ENCODE measurements around the gene PTPRD.

PTPRD gene

DNA sequence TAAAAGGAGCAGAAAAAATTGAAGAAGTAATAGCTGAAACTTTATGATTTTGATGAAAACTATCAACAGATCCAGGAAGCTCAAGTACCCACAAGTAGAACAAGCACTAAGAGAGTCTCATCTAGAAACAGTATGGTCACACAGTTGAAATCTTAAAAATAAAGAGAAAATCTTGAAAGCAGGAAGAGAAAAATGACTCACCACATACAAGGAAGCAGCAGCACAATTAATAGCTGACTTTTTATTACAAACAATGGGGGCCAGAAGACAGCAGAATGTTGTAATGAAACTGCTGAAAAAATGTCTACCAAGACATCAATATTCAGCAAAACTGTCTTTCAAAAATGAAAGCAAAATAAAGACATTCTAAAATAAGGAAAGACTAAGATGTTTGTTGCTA, 1704.9 kb downstream of the PTPRD start:
- Histone ChIP-seq H3K9me3 (ENCODE audit: insufficient read depth, low read depth, low read length) (no peaks in the 10 kb centered on the region), H4K91ac (ENCODE audit: low read depth, low read length) (no peak overlapping the region), H3K4me3 (ENCODE audit: low read depth, low read length) (no peak overlapping the region), H2BK120ac (ENCODE audit: insufficient read depth, low read length, poor library complexity) (no peak overlapping the region), H3K79me1 (ENCODE audit: low read length) (no peaks in the 10 kb centered on the region), H3K4me1 (ENCODE audit: control insufficient read depth in 1 of 2, insufficient read depth in 2 of 2, low read length in 2 of 2) (no peaks in the 10 kb centered on the region), H2BK12ac (ENCODE audit: low read length) (no peak overlapping the region), H3K4me2 (ENCODE audit: low read length) (no peak overlapping the region), H3K9ac (ENCODE audit: low read length) (no peak overlapping the region), H3K27ac (ENCODE audit: low read depth, low read length) (no peak overlapping the region), H3K36me3 (ENCODE audit: control insufficient read depth in 1 of 2, insufficient read depth in 2 of 2, low read length in 2 of 2) (no peaks in the 10 kb centered on the region), H3K27me3 (ENCODE audit: insufficient read depth, low read length) (no peaks in the 10 kb centered on the region), H3K18ac (ENCODE audit: low read length) (no peak overlapping the region), H4K8ac (ENCODE audit: low read depth, low read length) (no peak overlapping the region), H3K14ac (ENCODE audit: low read length) (no peak overlapping the region), H3K79me2 (ENCODE audit: control insufficient read depth, insufficient read depth, low read length, poor library complexity) (no peaks in the 10 kb centered on the region), H4K12ac (ENCODE audit: low read depth, low read length) (no peak overlapping the region), H3K23ac (ENCODE audit: low read length) (no peak overlapping the region), H2AK5ac (ENCODE audit: low read length) (no peak overlapping the region), H2BK5ac (ENCODE audit: low read depth, low read length, poor library complexity) (no peak overlapping the region), H3K4ac (ENCODE audit: low read depth, low read length) (no peak overlapping the region), H2AFZ (ENCODE audit: insufficient read depth, low read length, poor library complexity) (no peak overlapping the region)
- no peak for DNase-seq

DNA sequence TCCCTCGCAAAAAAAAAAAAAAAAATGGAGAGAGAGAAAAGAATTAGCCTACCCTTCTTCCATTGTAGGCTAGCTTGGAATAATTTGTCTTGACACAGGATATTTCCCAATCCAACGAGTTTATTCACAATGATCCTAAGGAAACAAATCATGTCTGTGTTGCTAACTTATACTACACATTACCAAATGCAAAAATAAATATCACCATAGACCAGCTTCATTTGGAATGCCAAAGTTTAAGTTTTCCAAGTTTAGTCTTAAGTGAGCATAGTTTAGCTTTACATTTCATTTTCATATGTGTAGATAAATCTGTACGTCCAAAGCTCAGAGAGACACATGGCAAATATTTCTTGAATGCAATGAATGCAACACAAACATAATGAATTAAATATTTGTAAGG, 1707.1 kb downstream of the PTPRD start:
- H4K91ac ChIP-seq (ENCODE audit: low read depth, low read length), result no peak overlapping the region

DNA sequence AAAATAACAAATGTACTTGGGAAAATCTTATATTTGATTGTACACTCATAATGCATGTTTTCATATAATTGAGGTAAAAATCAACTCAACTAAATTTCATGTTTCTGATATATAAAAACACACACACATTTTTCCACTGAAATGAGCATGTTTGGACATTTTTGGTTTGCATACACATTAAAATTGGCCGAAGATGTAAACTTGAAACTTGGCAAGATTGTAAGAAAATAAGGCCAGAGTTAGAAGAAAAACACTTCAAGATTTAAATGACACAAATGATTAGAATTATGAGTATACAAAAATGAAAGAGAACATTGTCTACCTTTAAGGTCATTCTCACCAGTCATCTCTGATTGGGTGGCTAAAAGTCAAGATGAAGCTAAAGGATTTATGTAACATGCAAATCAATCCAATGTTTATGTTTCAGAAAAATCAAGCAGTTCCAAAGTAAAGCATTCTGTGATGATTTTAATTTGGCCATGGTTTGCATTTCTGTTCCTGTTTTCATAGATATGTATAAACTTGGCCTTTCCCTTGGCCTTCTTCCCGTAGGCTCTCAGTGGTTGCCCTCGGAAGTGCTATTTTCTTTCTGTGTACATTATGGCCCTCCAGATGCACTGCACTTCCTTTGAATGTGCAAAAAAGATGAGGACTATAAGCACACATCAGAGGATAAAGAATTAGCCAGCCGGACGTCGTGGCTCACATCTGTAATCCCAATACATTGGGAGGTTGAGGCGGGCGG, 1707.9 kb downstream of the PTPRD start:
- H3K9me3 ChIP-seq (ENCODE audit: insufficient read depth, low read depth, low read length), result no peaks in the 10 kb centered on the region
- no peak overlapping the region for H2BK120ac ChIP-seq (ENCODE audit: insufficient read depth, low read length, poor library complexity)
- no peak overlapping the region for H3K18ac ChIP-seq (ENCODE audit: low read length)
- no peak overlapping the region for H3K4me3 ChIP-seq (ENCODE audit: low read depth, low read length)
- H3K4me1 ChIP-seq (ENCODE audit: control insufficient read depth in 1 of 2, insufficient read depth in 2 of 2, low read length in 2 of 2), result no peaks in the 10 kb centered on the region
- DNase-seq, result no peak
- H3K23ac ChIP-seq (ENCODE audit: low read length), result no peak overlapping the region
- no peak overlapping the region for H2BK5ac ChIP-seq (ENCODE audit: low read depth, low read length, poor library complexity)
- H2AFZ ChIP-seq (ENCODE audit: insufficient read depth, low read length, poor library complexity), result no peak overlapping the region
- WGBS (ENCODE audit: extremely low coverage, insufficient coverage, insufficient read length), result no CpG with 5 or more reads among the region's 8 CpGs
- no peak overlapping the region for H3K27ac ChIP-seq (ENCODE audit: low read depth, low read length)
- no peak overlapping the region for H3K4ac ChIP-seq (ENCODE audit: low read depth, low read length)
- no peak overlapping the region for H3K9ac ChIP-seq (ENCODE audit: low read length)
- H3K27me3 ChIP-seq (ENCODE audit: insufficient read depth, low read length), result no peaks in the 10 kb centered on the region
- H4K8ac ChIP-seq (ENCODE audit: low read depth, low read length), result no peak overlapping the region
- H3K36me3 ChIP-seq (ENCODE audit: control insufficient read depth in 1 of 2, insufficient read depth in 2 of 2, low read length in 2 of 2), result no peaks in the 10 kb centered on the region
- no peak overlapping the region for H2BK12ac ChIP-seq (ENCODE audit: low read length)
- H3K79me2 ChIP-seq (ENCODE audit: control insufficient read depth, insufficient read depth, low read length, poor library complexity), result no peaks in the 10 kb centered on the region
- no peak overlapping the region for H2AK5ac ChIP-seq (ENCODE audit: low read length)
- no peak overlapping the region for H3K14ac ChIP-seq (ENCODE audit: low read length)
- H3K4me2 ChIP-seq (ENCODE audit: low read length), result no peak overlapping the region
- no peak overlapping the region for H4K12ac ChIP-seq (ENCODE audit: low read depth, low read length)
- H3K79me1 ChIP-seq (ENCODE audit: low read length), result no peaks in the 10 kb centered on the region
- H4K91ac ChIP-seq (ENCODE audit: low read depth, low read length), result no peak overlapping the region

More for the DNA sequence above, 1707.1 kb downstream of the PTPRD start:
- DNase-seq, result no peak
- H2BK12ac ChIP-seq (ENCODE audit: low read length), result no peak overlapping the region
- H3K4ac ChIP-seq (ENCODE audit: low read depth, low read length), result no peak overlapping the region
- H3K14ac ChIP-seq (ENCODE audit: low read length), result no peak overlapping the region
- no peaks in the 10 kb centered on the region for H3K4me1 ChIP-seq (ENCODE audit: control insufficient read depth in 1 of 2, insufficient read depth in 2 of 2, low read length in 2 of 2)
- H2AFZ ChIP-seq (ENCODE audit: insufficient read depth, low read length, poor library complexity), result no peak overlapping the region
- no CpG with 5 or more reads among the region's 3 CpGs for WGBS (ENCODE audit: extremely low coverage, insufficient coverage, insufficient read length)
- no peaks in the 10 kb centered on the region for H3K79me1 ChIP-seq (ENCODE audit: low read length)
- no peak overlapping the region for H4K12ac ChIP-seq (ENCODE audit: low read depth, low read length)
- H3K9me3 ChIP-seq (ENCODE audit: insufficient read depth, low read depth, low read length), result no peaks in the 10 kb centered on the region
- H2BK5ac ChIP-seq (ENCODE audit: low read depth, low read length, poor library complexity), result no peak overlapping the region
- H4K8ac ChIP-seq (ENCODE audit: low read depth, low read length), result no peak overlapping the region
- no peak overlapping the region for H3K23ac ChIP-seq (ENCODE audit: low read length)
- H3K79me2 ChIP-seq (ENCODE audit: control insufficient read depth, insufficient read depth, low read length, poor library complexity), result no peaks in the 10 kb centered on the region
- H3K18ac ChIP-seq (ENCODE audit: low read length), result no peak overlapping the region
- H3K4me2 ChIP-seq (ENCODE audit: low read length), result no peak overlapping the region
- no peak overlapping the region for H2AK5ac ChIP-seq (ENCODE audit: low read length)
- H2BK120ac ChIP-seq (ENCODE audit: insufficient read depth, low read length, poor library complexity), result no peak overlapping the region
- H3K27ac ChIP-seq (ENCODE audit: low read depth, low read length), result no peak overlapping the region
- no peak overlapping the region for H3K9ac ChIP-seq (ENCODE audit: low read length)
- no peaks in the 10 kb centered on the region for H3K27me3 ChIP-seq (ENCODE audit: insufficient read depth, low read length)
- H3K4me3 ChIP-seq (ENCODE audit: low read depth, low read length), result no peak overlapping the region
- H3K36me3 ChIP-seq (ENCODE audit: control insufficient read depth in 1 of 2, insufficient read depth in 2 of 2, low read length in 2 of 2), result no peaks in the 10 kb centered on the region

DNA sequence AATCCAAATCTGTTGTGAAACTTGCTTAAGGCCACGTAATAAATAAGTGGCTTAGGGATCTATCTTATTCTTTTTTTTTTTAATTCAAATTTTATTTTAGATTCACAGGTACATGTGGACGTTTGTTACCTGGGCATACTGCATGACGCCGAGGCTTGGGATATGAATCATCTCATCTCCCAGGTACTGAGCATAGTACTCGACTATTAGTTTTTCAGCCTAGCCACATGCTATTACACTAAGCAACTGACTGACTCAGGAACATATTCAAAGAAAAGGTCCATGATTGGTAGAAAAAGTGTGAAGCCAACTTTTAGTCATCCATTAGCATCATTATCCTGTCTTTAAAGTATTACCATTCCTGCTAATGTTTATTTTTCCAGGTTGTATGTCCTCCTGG, 1709.7 kb downstream of the PTPRD start:
- no peak for DNase-seq
- Histone ChIP-seq H3K36me3 (ENCODE audit: control insufficient read depth in 1 of 2, insufficient read depth in 2 of 2, low read length in 2 of 2) (no peaks in the 10 kb centered on the region), H2AK5ac (ENCODE audit: low read length) (no peak overlapping the region), H3K9ac (ENCODE audit: low read length) (no peak overlapping the region), H3K27ac (ENCODE audit: low read depth, low read length) (no peak overlapping the region), H3K4me3 (ENCODE audit: low read depth, low read length) (no peak overlapping the region), H3K79me1 (ENCODE audit: low read length) (no peaks in the 10 kb centered on the region), H2BK120ac (ENCODE audit: insufficient read depth, low read length, poor library complexity) (no peak overlapping the region), H3K18ac (ENCODE audit: low read length) (no peak overlapping the region), H3K14ac (ENCODE audit: low read length) (no peak overlapping the region), H2BK12ac (ENCODE audit: low read length) (no peak overlapping the region), H4K8ac (ENCODE audit: low read depth, low read length) (no peak overlapping the region), H3K27me3 (ENCODE audit: insufficient read depth, low read length) (no peaks in the 10 kb centered on the region), H3K4me2 (ENCODE audit: low read length) (no peak overlapping the region), H2AFZ (ENCODE audit: insufficient read depth, low read length, poor library complexity) (no peak overlapping the region), H3K4ac (ENCODE audit: low read depth, low read length) (no peak overlapping the region), H3K23ac (ENCODE audit: low read length) (no peak overlapping the region), H4K12ac (ENCODE audit: low read depth, low read length) (no peak overlapping the region), H3K79me2 (ENCODE audit: control insufficient read depth, insufficient read depth, low read length, poor library complexity) (no peaks in the 10 kb centered on the region), H3K4me1 (ENCODE audit: control insufficient read depth in 1 of 2, insufficient read depth in 2 of 2, low read length in 2 of 2) (no peaks in the 10 kb centered on the region), H4K91ac (ENCODE audit: low read depth, low read length) (no peak overlapping the region), H2BK5ac (ENCODE audit: low read depth, low read length, poor library complexity) (no peak overlapping the region), H3K9me3 (ENCODE audit: insufficient read depth, low read depth, low read length) (no peaks in the 10 kb centered on the region)
- WGBS (ENCODE audit: extremely low coverage, insufficient coverage, insufficient read length), result no CpG with 5 or more reads among the region's 5 CpGs
